ENCODE measurements around the gene SLITRK2.

Gene SLITRK2

GRCh38 chrX:145817331-145818185 lies at the start of gene SLITRK2:
Gene SLITRK2 (plus strand): TSS chrX:145817829. CDS start chrX:145822426, 4,597 bp downstream.
- no peak for DNase-seq

GRCh38 chrX:145773006-145773405 lies 44.6 kb upstream of the SLITRK2 start:
- DNase-seq, result no peak

GRCh38 chrX:145792281-145792680 lies 25.3 kb upstream of the SLITRK2 start:
- no peak for DNase-seq

- no peak for DNase-seq
Observed at GRCh38 chrX:145803508-145803907, 14.1 kb upstream of the SLITRK2 start.

GRCh38 chrX:145813081-145813480 lies 4.5 kb upstream of the SLITRK2 start:
- no peak for DNase-seq

- no peak for DNase-seq
Observed at GRCh38 chrX:145816601-145817315, 871 bp upstream of the SLITRK2 start.

- no peak for DNase-seq
Observed at GRCh38 chrX:145818186-145819113, 821 bp downstream of the SLITRK2 start.

- no peak for DNase-seq
Observed at GRCh38 chrX:145820825-145821224, 3.2 kb downstream of the SLITRK2 start.

- no peak for DNase-seq
Observed at GRCh38 chrX:145821291-145821897, 3.8 kb downstream of the SLITRK2 start.

GRCh38 chrX:145821898-145822571 lies 4.4 kb downstream of the SLITRK2 start:
- DNase-seq, result no peak

- no peak for DNase-seq
Observed at GRCh38 chrX:145823132-145823531, 5.5 kb downstream of the SLITRK2 start.

GRCh38 chrX:145825896-145826295 lies 8.3 kb downstream of the SLITRK2 start:
- DNase-seq, result no peak

GRCh38 chrX:145826466-145826865 lies 8.8 kb downstream of the SLITRK2 start:
- DNase-seq, result no peak

GRCh38 chrX:145832796-145833195 lies 15.2 kb downstream of the SLITRK2 start:
- DNase-seq, result no peak

GRCh38 chrX:145840531-145840930 lies 22.9 kb downstream of the SLITRK2 start:
- DNase-seq, result no peak

GRCh38 chrX:145843146-145843904 lies 25.7 kb downstream of the SLITRK2 start:
- DNase-seq, result no peak

- no peak for DNase-seq
Observed at GRCh38 chrX:145844886-145845285, 27.3 kb downstream of the SLITRK2 start.

GRCh38 chrX:145848448-145848847 lies 30.8 kb downstream of the SLITRK2 start:
- DNase-seq, result no peak

GRCh38 chrX:145848857-145849256 lies 31.2 kb downstream of the SLITRK2 start:
- DNase-seq, result no peak

- DNase-seq, result no peak
Observed at GRCh38 chrX:145853181-145853580, 35.6 kb downstream of the SLITRK2 start.

GRCh38 chrX:145856181-145856580 lies 38.6 kb downstream of the SLITRK2 start:
- no peak for DNase-seq
